ENCODE data around the gene C1orf159. TPM values are rescaled to one million over a fixed set of nuclear protein-coding genes. Genes with fewer than 3 reads are reported as not detected.
A peak's percentile ranks its signal among the peaks of the same experiment; 100 is the strongest.

The C1orf159 gene
- total and polyA plus RNA-seq, 9 of the 15 experiments (the other 6 are each of a cell fraction or from before 2014, with no cell fraction given) = 0.28 to 54.9 (median 10.6) TPM

- WGBS (ENCODE audit: insufficient coverage, low coverage, missing lambda C conversion rate) = 19% methylated on average over 31 of the region's 41 CpGs
- Histone ChIP-seq H3K36me3 (ENCODE audit: control insufficient read depth, insufficient read depth, low read length) (peaks cover 28% of the 10 kb centered on the region), H3K27ac (ENCODE audit: extremely low read depth, low read depth, low read length) (peak overlapping the region; percentile 87; the same call in 2 of the 3 replicates), H2AFZ (ENCODE audit: low read depth, low read length) (no peak overlapping the region), H3K27me3 (ENCODE audit: control insufficient read depth in 2 of 2, insufficient read depth in 2 of 2, low read length in 2 of 2) (peaks cover 25 to 30% of the 10 kb centered on the region in 2 experiments; a peak in 4 of 5 replicates), H3K9me1 (ENCODE audit: control insufficient read depth, insufficient read depth, low read length) (no peaks in the 10 kb centered on the region), H3K9ac (ENCODE audit: insufficient read depth in 1 of 2, low read depth in 2 of 2, low read length in 2 of 2) (peak overlapping the region; percentile 84 to 96), H3K4me1 (replicated peaks in 1 of 2; ENCODE audit: control insufficient read depth in 2 of 2, insufficient read depth in 2 of 2, low read length in 2 of 2) (peaks cover 6 to 45% of the 10 kb centered on the region in 2 experiments; a peak in 4 of 5 replicates), H3K9me3 (replicated peaks; ENCODE audit: control insufficient read depth, insufficient read depth, low read depth, low read length) (peaks cover 25% of the 10 kb centered on the region), H3K79me2 (ENCODE audit: control insufficient read depth, insufficient read depth, low read length) (peaks cover 49% of the 10 kb centered on the region), H3K4me3 (peak overlapping the region; percentile 96), H4K20me1 (replicated peaks; ENCODE audit: control insufficient read depth, insufficient read depth, low read length) (no peaks in the 10 kb centered on the region), H3K4me2 (ENCODE audit: insufficient read depth, low read length) (peak overlapping the region; percentile 81)
- FAIRE-seq = no peak
- intact Hi-C loops (cut with micrococcal nuclease) (no loop called here), in situ Hi-C loops (cut with MboI) (no loop called here)
- TSS peak; percentile 45 for BruUV-seq (replicated peaks)
- DNase-seq (ENCODE audit: extremely low read depth in 1 of 4, low spot score in 3 of 4) = peak in 2 of 4 experiments; percentile 59 to 62
- ATAC-seq = no peak
- POLR2A ChIA-PET = interaction anchor here (0.5 kb wide), 1 partner anchor 119 kb away, joined by 3 read pairs; no protein-coding TSS in a partner anchor
- CTCF ChIA-PET (ENCODE audit: low intra/inter-chr PET ratio) = no interaction called here
- TF ChIP-seq SMC3 (conservative IDR thresholded peaks at IDR 0.05; ENCODE audit: insufficient read depth, low read depth, low read length) (no peak), L3MBTL2 (IDR thresholded peaks at IDR 0.05) (peak; percentile 51; the same call in 1 of the 2 replicates), HDAC1 (IDR thresholded peaks at IDR 0.05) (no peak), GABPB2 (CRISPR knock-in tag; conservative IDR thresholded peaks at IDR 0.05) (no peak), KAT2B (IDR thresholded peaks at IDR 0.05; ENCODE audit: low read depth, low read length) (no peak), MBD1 (CRISPR knock-in tag; IDR thresholded peaks at IDR 0.05) (0 out of 2 replicates have a peak, but pooled peaks have one; percentile 85), GTF2A2 (tag; IDR thresholded peaks at IDR 0.05) (no peak), ZNF589 (CRISPR knock-in tag; IDR thresholded peaks at IDR 0.05; ENCODE audit: low read depth) (no peak), PHF8 (IDR thresholded peaks at IDR 0.05; ENCODE audit: borderline replicate concordance, low read length) (no peak), NR2C1 (IDR thresholded peaks at IDR 0.05) (no peak), NR2C1 (tag; IDR thresholded peaks at IDR 0.05) (no peak)
- TF ChIP-seq, protein P1, sequence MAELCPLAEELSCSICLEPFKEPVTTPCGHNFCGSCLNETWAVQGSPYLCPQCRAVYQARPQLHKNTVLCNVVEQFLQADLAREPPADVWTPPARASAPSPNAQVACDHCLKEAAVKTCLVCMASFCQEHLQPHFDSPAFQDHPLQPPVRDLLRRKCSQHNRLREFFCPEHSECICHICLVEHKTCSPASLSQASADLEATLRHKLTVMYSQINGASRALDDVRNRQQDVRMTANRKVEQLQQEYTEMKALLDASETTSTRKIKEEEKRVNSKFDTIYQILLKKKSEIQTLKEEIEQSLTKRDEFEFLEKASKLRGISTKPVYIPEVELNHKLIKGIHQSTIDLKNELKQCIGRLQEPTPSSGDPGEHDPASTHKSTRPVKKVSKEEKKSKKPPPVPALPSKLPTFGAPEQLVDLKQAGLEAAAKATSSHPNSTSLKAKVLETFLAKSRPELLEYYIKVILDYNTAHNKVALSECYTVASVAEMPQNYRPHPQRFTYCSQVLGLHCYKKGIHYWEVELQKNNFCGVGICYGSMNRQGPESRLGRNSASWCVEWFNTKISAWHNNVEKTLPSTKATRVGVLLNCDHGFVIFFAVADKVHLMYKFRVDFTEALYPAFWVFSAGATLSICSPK (IDR thresholded peaks at IDR 0.05; ENCODE audit: borderline replicate concordance) = no peak
- TF ChIP-seq, protein P2, sequence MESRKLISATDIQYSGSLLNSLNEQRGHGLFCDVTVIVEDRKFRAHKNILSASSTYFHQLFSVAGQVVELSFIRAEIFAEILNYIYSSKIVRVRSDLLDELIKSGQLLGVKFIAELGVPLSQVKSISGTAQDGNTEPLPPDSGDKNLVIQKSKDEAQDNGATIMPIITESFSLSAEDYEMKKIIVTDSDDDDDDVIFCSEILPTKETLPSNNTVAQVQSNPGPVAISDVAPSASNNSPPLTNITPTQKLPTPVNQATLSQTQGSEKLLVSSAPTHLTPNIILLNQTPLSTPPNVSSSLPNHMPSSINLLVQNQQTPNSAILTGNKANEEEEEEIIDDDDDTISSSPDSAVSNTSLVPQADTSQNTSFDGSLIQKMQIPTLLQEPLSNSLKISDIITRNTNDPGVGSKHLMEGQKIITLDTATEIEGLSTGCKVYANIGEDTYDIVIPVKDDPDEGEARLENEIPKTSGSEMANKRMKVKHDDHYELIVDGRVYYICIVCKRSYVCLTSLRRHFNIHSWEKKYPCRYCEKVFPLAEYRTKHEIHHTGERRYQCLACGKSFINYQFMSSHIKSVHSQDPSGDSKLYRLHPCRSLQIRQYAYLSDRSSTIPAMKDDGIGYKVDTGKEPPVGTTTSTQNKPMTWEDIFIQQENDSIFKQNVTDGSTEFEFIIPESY (CRISPR knock-in tag; IDR thresholded peaks at IDR 0.05) = peak; percentile 60; the same call in 1 of the 2 replicates
- TF ChIP-seq, protein P3, sequence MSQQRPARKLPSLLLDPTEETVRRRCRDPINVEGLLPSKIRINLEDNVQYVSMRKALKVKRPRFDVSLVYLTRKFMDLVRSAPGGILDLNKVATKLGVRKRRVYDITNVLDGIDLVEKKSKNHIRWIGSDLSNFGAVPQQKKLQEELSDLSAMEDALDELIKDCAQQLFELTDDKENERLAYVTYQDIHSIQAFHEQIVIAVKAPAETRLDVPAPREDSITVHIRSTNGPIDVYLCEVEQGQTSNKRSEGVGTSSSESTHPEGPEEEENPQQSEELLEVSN (IDR thresholded peaks at IDR 0.05; ENCODE audit: borderline replicate concordance in 1 of 2, extremely low read depth in 1 of 2, insufficient read depth in 1 of 2, insufficient read length in 1 of 2, low read depth in 1 of 2, low read length in 1 of 2, poor library complexity in 1 of 2, severe bottlenecking in 1 of 2) = peak in 1 of 2 experiments; percentile 53
Observed at GRCh38 chr1:1115136-1115785, 628 bp downstream of the C1orf159 start.
